Measurements from ENCODE around the gene FXYD6. TPM values are rescaled to one million over a fixed set of nuclear protein-coding genes. Genes with fewer than 3 reads are reported as not detected.

FXYD6 gene
- total RNA-seq, 1 donor from 2014 or later: 10.5 TPM

GRCh38 chr11:117891362-117891761, 14.9 kb upstream of the FXYD6 start:
- no peak for DNase-seq (ENCODE audit: low read depth)
- Histone ChIP-seq H3K27me3 (ENCODE audit: insufficient read depth, low read length) (peaks cover 8% of the 10 kb centered on the region), H3K9ac (ENCODE audit: low read length) (no peak overlapping the region), H3K4me3 (ENCODE audit: insufficient read depth, low read depth, low read length) (no peak overlapping the region), H2AFZ (ENCODE audit: low read depth, low read length) (no peak overlapping the region), H3K36me3 (ENCODE audit: insufficient read depth, low read length) (no peaks in the 10 kb centered on the region), H3K9me3 (ENCODE audit: insufficient read depth, low read depth, low read length) (no peaks in the 10 kb centered on the region), H3K4me1 (ENCODE audit: insufficient read depth, low read length) (no peaks in the 10 kb centered on the region), H3K79me2 (ENCODE audit: insufficient read depth, low read length) (no peaks in the 10 kb centered on the region), H3K27ac (ENCODE audit: low read depth, low read length) (no peak overlapping the region), H4K20me1 (ENCODE audit: insufficient read depth, low read length) (no peaks in the 10 kb centered on the region), H3K4me2 (ENCODE audit: low read length) (no peak overlapping the region)
- TF ChIP-seq, protein P1, sequence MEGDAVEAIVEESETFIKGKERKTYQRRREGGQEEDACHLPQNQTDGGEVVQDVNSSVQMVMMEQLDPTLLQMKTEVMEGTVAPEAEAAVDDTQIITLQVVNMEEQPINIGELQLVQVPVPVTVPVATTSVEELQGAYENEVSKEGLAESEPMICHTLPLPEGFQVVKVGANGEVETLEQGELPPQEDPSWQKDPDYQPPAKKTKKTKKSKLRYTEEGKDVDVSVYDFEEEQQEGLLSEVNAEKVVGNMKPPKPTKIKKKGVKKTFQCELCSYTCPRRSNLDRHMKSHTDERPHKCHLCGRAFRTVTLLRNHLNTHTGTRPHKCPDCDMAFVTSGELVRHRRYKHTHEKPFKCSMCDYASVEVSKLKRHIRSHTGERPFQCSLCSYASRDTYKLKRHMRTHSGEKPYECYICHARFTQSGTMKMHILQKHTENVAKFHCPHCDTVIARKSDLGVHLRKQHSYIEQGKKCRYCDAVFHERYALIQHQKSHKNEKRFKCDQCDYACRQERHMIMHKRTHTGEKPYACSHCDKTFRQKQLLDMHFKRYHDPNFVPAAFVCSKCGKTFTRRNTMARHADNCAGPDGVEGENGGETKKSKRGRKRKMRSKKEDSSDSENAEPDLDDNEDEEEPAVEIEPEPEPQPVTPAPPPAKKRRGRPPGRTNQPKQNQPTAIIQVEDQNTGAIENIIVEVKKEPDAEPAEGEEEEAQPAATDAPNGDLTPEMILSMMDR (IDR thresholded peaks at IDR 0.05; ENCODE audit: insufficient read depth, low read depth, low read length): no peak
- TF ChIP-seq EZH2 (IDR thresholded peaks at IDR 0.05; ENCODE audit: insufficient read depth, low read length): no peak
- H3K4me1 Mint-ChIP-seq (ENCODE audit: low read depth, unreplicated experiment): peaks cover 10% of the 10 kb centered on the region
- peaks cover 4% of the 10 kb centered on the region for H3K36me3 Mint-ChIP-seq (ENCODE audit: low read depth, unreplicated experiment)
- peaks cover 2% of the 10 kb centered on the region for H3K9me3 Mint-ChIP-seq (ENCODE audit: unreplicated experiment)
- no peak overlapping the region for H3K27ac Mint-ChIP-seq (ENCODE audit: unreplicated experiment)
- H3K27me3 Mint-ChIP-seq (ENCODE audit: low read depth, unreplicated experiment): peaks cover 8% of the 10 kb centered on the region
- no peak overlapping the region for H3K4me3 Mint-ChIP-seq (ENCODE audit: unreplicated experiment)
- no peak for FAIRE-seq

- H3K9me3 ChIP-seq (ENCODE audit: insufficient read depth, low read depth, low read length): no peaks in the 10 kb centered on the region
- H3K4me1 ChIP-seq (ENCODE audit: insufficient read depth, low read length): no peaks in the 10 kb centered on the region
- H3K4me3 ChIP-seq (ENCODE audit: insufficient read depth, low read depth, low read length): no peak overlapping the region
- no peaks in the 10 kb centered on the region for H3K79me2 ChIP-seq (ENCODE audit: insufficient read depth, low read length)
- H3K27me3 ChIP-seq (ENCODE audit: insufficient read depth, low read length): peaks cover 5% of the 10 kb centered on the region
- H3K36me3 ChIP-seq (ENCODE audit: insufficient read depth, low read length): no peaks in the 10 kb centered on the region
- H3K27ac ChIP-seq (ENCODE audit: low read depth, low read length): no peak overlapping the region
- no peak overlapping the region for H3K9ac ChIP-seq (ENCODE audit: low read length)
- peaks cover 19% of the 10 kb centered on the region for H3K4me1 Mint-ChIP-seq (ENCODE audit: low read depth, unreplicated experiment)
- FAIRE-seq (no peak), DNase-seq (ENCODE audit: low read depth) (no peak)
- H4K20me1 ChIP-seq (ENCODE audit: insufficient read depth, low read length): no peaks in the 10 kb centered on the region
- no peaks in the 10 kb centered on the region for H3K27me3 Mint-ChIP-seq (ENCODE audit: low read depth, unreplicated experiment)
- H3K4me2 ChIP-seq (ENCODE audit: low read length): no peak overlapping the region
- peaks cover 2% of the 10 kb centered on the region for H3K9me3 Mint-ChIP-seq (ENCODE audit: unreplicated experiment)
- TF ChIP-seq, protein P1 (IDR thresholded peaks at IDR 0.05; ENCODE audit: insufficient read depth, low read depth, low read length): no peak
- no peak for TF ChIP-seq EZH2 (IDR thresholded peaks at IDR 0.05; ENCODE audit: insufficient read depth, low read length)
- H3K36me3 Mint-ChIP-seq (ENCODE audit: low read depth, unreplicated experiment): peaks cover 4% of the 10 kb centered on the region
- H2AFZ ChIP-seq (ENCODE audit: low read depth, low read length): no peak overlapping the region
- no peak overlapping the region for H3K27ac Mint-ChIP-seq (ENCODE audit: unreplicated experiment)
- H3K4me3 Mint-ChIP-seq (ENCODE audit: unreplicated experiment): no peak overlapping the region
These were observed 11.7 kb upstream of the FXYD6 start for GRCh38 chr11:117888139-117888566.

DNA sequence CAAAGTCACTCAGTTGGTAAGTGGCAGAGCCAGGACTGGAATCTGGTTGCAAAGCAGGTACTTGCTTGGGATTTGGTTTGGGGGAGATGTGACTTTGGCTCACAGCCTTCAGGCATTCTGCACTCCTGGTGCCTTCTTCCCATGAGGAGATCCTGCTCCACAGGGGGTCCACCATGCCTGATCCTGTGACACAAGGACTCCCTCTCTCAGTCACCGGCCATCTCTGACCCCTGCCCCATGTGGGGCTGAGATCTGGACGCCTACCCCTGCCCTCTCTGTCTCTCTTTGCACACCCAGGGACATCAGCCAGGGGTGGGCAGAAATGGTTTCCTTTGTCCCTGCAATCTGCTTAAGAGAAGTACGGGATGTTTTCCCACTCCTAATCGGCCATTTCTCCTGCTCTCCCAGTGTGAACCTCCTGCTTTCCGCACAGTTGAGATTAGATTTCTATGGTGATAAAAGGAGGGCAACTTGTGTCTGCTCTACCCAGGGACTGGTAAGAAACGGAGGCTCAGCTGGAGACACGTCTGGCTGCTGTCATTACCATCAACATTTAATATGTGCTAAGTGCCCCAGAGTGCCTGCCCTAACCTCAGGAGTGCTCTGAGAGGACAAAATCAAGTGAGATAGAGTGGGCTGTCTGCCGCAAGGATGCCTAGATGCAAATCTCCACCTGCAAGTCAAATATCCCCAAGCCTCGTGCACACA, 11.1 kb upstream of the FXYD6 start:
- DNase-seq (ENCODE audit: low read depth) (no peak), FAIRE-seq (no peak)
- no peaks in the 10 kb centered on the region for H3K79me2 ChIP-seq (ENCODE audit: insufficient read depth, low read length)
- no peak overlapping the region for H3K27ac Mint-ChIP-seq (ENCODE audit: unreplicated experiment)
- H4K20me1 ChIP-seq (ENCODE audit: insufficient read depth, low read length): no peaks in the 10 kb centered on the region
- peaks cover 5% of the 10 kb centered on the region for H3K27me3 ChIP-seq (ENCODE audit: insufficient read depth, low read length)
- no peaks in the 10 kb centered on the region for H3K9me3 ChIP-seq (ENCODE audit: insufficient read depth, low read depth, low read length)
- no peak overlapping the region for H3K27ac ChIP-seq (ENCODE audit: low read depth, low read length)
- peaks cover under 1% of the 10 kb centered on the region for H3K27me3 Mint-ChIP-seq (ENCODE audit: low read depth, unreplicated experiment)
- no peak overlapping the region for H3K4me3 Mint-ChIP-seq (ENCODE audit: unreplicated experiment)
- peaks cover 4% of the 10 kb centered on the region for H3K36me3 Mint-ChIP-seq (ENCODE audit: low read depth, unreplicated experiment)
- H3K9me3 Mint-ChIP-seq (ENCODE audit: unreplicated experiment): no peaks in the 10 kb centered on the region
- H3K9ac ChIP-seq (ENCODE audit: low read length): no peak overlapping the region
- H3K36me3 ChIP-seq (ENCODE audit: insufficient read depth, low read length): no peaks in the 10 kb centered on the region
- H3K4me2 ChIP-seq (ENCODE audit: low read length): no peak overlapping the region
- no peak overlapping the region for H3K4me3 ChIP-seq (ENCODE audit: insufficient read depth, low read depth, low read length)
- H3K4me1 ChIP-seq (ENCODE audit: insufficient read depth, low read length): no peaks in the 10 kb centered on the region
- H3K4me1 Mint-ChIP-seq (ENCODE audit: low read depth, unreplicated experiment): peaks cover 19% of the 10 kb centered on the region
- H2AFZ ChIP-seq (ENCODE audit: low read depth, low read length): no peak overlapping the region
- TF ChIP-seq EZH2 (IDR thresholded peaks at IDR 0.05; ENCODE audit: insufficient read depth, low read length): no peak
